Measurements from ENCODE around the gene LOXL4.

DNA sequence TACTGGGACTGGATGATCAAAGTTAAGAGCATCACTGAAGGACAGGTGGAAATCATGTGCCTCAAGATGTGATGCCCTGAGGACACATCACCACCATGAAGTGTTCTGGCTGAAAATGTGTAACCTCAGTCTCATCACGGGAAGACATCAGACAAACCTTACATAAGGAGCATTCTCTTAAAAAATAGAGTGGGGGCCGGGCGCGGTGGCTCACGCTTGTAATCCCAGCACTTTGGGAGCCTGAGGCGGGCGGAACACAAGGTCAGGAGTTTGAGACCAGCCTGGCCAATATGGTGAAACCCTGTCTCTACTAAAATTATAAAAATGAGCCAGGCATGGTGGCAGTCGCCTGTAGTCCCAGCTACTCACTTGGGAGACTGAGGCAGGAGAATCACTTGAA, 65.6 kb downstream of the LOXL4 start:
- TF ChIP-seq, protein P1, sequence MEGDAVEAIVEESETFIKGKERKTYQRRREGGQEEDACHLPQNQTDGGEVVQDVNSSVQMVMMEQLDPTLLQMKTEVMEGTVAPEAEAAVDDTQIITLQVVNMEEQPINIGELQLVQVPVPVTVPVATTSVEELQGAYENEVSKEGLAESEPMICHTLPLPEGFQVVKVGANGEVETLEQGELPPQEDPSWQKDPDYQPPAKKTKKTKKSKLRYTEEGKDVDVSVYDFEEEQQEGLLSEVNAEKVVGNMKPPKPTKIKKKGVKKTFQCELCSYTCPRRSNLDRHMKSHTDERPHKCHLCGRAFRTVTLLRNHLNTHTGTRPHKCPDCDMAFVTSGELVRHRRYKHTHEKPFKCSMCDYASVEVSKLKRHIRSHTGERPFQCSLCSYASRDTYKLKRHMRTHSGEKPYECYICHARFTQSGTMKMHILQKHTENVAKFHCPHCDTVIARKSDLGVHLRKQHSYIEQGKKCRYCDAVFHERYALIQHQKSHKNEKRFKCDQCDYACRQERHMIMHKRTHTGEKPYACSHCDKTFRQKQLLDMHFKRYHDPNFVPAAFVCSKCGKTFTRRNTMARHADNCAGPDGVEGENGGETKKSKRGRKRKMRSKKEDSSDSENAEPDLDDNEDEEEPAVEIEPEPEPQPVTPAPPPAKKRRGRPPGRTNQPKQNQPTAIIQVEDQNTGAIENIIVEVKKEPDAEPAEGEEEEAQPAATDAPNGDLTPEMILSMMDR (IDR thresholded peaks at IDR 0.05), result no peak
- TF ChIP-seq POLR2A (IDR thresholded peaks at IDR 0.05) (no peak), EP300 (IDR thresholded peaks at IDR 0.05) (no peak)
